ENCODE results near the gene ACTL6A. TPM values are rescaled to one million over a fixed set of nuclear protein-coding genes. Genes with fewer than 3 reads are reported as not detected.

Gene ACTL6A
- total and polyA plus RNA-seq, 10 donors = 33.9 to 69.5 (median 52.9) TPM

DNA sequence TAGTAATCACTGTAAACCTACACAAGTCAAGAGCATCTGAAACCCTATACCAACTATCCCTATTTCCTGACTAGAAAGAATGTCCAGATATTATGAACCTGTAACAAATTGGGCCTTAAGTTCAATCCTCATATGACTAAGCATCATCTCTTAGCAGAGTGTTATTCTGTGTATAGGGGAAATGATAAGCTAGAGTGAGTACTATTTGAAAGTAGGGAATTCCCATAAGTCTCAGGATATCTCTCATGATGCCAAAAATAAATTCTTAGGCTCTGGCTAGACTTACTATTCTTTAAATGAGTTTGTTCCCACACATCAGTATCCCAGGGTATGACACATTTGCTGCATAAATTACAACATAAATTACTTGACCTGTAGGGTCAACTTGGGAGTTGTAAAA lies 26.4 kb downstream of the ACTL6A start:
- intact Hi-C loops (cut with DNase I; ENCODE audit: low total_unique reads) = no loop called here
- H3K27me3 ChIP-seq (replicated peaks in 1 of 7) = no peaks in the 10 kb centered on the region
- H3K4me3 ChIP-seq = no peak overlapping the region
- no peak for DNase-seq
- H3K9me3 ChIP-seq = no peaks in the 10 kb centered on the region
- H3K27ac ChIP-seq = no peak overlapping the region
- H3K36me3 ChIP-seq = peaks cover 7 to 100% (median 96%) of the 10 kb centered on the region in 6 donors
- no peaks in the 10 kb centered on the region for H3K4me1 ChIP-seq
- TF ChIP-seq POLR2AphosphoS5 (IDR thresholded peaks at IDR 0.05) = no peak
- no peak for TF ChIP-seq POLR2A (IDR thresholded peaks at IDR 0.05)
- TF ChIP-seq, protein P1, sequence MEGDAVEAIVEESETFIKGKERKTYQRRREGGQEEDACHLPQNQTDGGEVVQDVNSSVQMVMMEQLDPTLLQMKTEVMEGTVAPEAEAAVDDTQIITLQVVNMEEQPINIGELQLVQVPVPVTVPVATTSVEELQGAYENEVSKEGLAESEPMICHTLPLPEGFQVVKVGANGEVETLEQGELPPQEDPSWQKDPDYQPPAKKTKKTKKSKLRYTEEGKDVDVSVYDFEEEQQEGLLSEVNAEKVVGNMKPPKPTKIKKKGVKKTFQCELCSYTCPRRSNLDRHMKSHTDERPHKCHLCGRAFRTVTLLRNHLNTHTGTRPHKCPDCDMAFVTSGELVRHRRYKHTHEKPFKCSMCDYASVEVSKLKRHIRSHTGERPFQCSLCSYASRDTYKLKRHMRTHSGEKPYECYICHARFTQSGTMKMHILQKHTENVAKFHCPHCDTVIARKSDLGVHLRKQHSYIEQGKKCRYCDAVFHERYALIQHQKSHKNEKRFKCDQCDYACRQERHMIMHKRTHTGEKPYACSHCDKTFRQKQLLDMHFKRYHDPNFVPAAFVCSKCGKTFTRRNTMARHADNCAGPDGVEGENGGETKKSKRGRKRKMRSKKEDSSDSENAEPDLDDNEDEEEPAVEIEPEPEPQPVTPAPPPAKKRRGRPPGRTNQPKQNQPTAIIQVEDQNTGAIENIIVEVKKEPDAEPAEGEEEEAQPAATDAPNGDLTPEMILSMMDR (IDR thresholded peaks at IDR 0.05 in 8 of 11, conservative IDR thresholded peaks at IDR 0.05 in 3 of 11) = no peak

DNA sequence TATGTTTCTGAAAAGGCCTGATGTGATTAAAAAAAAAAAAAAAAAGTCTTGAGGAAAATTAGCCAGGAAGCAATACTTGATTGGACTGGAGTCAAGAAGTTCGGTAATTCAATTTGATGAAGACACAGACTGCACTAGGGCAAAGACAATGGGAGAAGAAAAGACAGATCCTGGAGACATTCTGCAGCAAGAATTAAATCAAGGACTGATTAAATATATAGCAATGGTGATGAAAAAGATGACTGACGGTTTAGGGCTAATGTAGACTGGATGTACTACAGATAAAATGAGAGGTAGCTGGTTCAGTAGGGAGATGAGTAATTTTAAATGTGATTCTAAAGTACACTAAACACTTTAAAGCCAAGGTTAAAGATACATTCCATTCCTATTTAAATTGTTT lies 27.9 kb downstream of the ACTL6A start:
- WGBS, 5 donors = 85 to 89% (median 87%) methylated on average over 2 of the region's 2 CpGs
- intact Hi-C loops (cut with DNase I; ENCODE audit: low total_unique reads) = no loop called here
- H3K27ac ChIP-seq = no peak overlapping the region

DNA sequence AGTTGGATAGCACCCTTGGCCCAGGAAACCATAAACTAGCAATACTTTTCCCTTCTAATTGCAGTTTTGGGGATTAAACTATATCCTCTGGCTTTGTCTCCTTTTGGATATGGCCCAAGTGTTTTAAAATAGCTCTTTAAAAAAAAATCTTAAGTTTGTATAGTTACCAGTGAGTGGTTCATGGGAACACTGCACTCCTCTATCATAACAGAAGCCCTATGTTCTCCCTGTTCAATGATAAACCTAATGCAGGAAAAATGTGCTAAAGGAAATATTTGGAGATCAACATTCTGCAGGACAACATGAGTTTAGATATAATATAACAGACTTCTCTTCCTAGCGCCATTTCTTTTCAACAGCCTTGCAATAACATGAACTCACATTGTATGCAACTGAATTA lies 28.6 kb downstream of the ACTL6A start:
- no peaks in the 10 kb centered on the region for H3K27me3 ChIP-seq (replicated peaks in 1 of 7)
- peaks cover 9 to 100% (median 96%) of the 10 kb centered on the region in 6 donors for H3K36me3 ChIP-seq
- no peak overlapping the region for H3K27ac ChIP-seq
- intact Hi-C loops (cut with DNase I; ENCODE audit: low total_unique reads) = no loop called here
- no peaks in the 10 kb centered on the region for H3K4me1 ChIP-seq
- 84 to 95% (median 91%) methylated on average over 1 of the region's 1 CpG for WGBS, 5 donors
- no peaks in the 10 kb centered on the region for H3K9me3 ChIP-seq
- TF ChIP-seq POLR2A (IDR thresholded peaks at IDR 0.05) (no peak), POLR2AphosphoS5 (IDR thresholded peaks at IDR 0.05) (no peak)
- TF ChIP-seq, protein P1 (IDR thresholded peaks at IDR 0.05 in 8 of 11, conservative IDR thresholded peaks at IDR 0.05 in 3 of 11) = no peak
- DNase-seq = no peak
- H3K4me3 ChIP-seq = no peak overlapping the region

More for the DNA sequence above, 27.9 kb downstream of the ACTL6A start:
- no peak for DNase-seq
- no peaks in the 10 kb centered on the region for H3K9me3 ChIP-seq
- TF ChIP-seq POLR2AphosphoS5 (IDR thresholded peaks at IDR 0.05) = no peak
- TF ChIP-seq, protein P1 (IDR thresholded peaks at IDR 0.05 in 8 of 11, conservative IDR thresholded peaks at IDR 0.05 in 3 of 11) = no peak
- TF ChIP-seq POLR2A (IDR thresholded peaks at IDR 0.05) = no peak
- H3K27me3 ChIP-seq (replicated peaks in 1 of 7) = no peaks in the 10 kb centered on the region
- H3K4me3 ChIP-seq = no peak overlapping the region
- H3K36me3 ChIP-seq = peaks cover 9 to 100% (median 97%) of the 10 kb centered on the region in 6 donors
- H3K4me1 ChIP-seq = no peaks in the 10 kb centered on the region

DNA sequence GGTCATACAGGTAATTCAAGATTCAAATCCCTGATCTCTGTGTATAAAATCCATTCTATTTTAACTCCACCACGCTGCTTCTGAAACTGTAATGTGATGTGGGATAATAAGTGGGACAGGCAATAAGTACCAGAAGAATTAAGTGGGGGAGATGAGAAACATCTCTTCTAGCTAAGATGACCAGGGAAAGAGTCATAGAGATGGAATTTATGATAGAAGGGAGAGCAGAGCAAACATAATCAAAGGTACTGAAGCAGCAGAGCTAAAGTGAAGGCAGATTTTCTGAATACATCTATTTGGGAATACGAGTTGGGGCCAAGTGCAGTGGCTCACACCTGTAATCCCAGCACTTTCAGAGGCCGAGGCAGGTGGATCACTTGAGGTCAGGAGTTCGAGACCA lies 36.8 kb downstream of the ACTL6A start:
- Histone ChIP-seq H3K9me3 (no peaks in the 10 kb centered on the region), H3K27me3 (replicated peaks in 1 of 7) (no peaks in the 10 kb centered on the region), H3K4me1 (peaks cover 10 to 38% (median 19%) of the 10 kb centered on the region in 6 donors), H3K36me3 (peaks cover 0 to 85% (median 73%) of the 10 kb centered on the region in 6 donors), H3K4me3 (no peak overlapping the region), H3K27ac (no peak overlapping the region)
- DNase-seq = no peak
- WGBS, 5 donors = 91 to 96% (median 95%) methylated on average over 4 of the region's 4 CpGs
- intact Hi-C loops (cut with DNase I; ENCODE audit: low total_unique reads) = no loop called here
- TF ChIP-seq, protein P1 (IDR thresholded peaks at IDR 0.05 in 8 of 11, conservative IDR thresholded peaks at IDR 0.05 in 3 of 11) = no peak
- TF ChIP-seq POLR2AphosphoS5 (IDR thresholded peaks at IDR 0.05) (no peak), POLR2A (IDR thresholded peaks at IDR 0.05) (no peak)
